GM10847 (cell line): ENCODE measurements around the gene KIR3DL3.

ENCODE experiments used
- POLR2A ChIP-seq: IDR thresholded peaks from 2 replicates; pipeline ENCODE4 v1.6.1; 2011; ENCODE audit not compliant: insufficient read length; ENCODE audit errors: extremely low read depth

KIR3DL3 gene

DNA sequence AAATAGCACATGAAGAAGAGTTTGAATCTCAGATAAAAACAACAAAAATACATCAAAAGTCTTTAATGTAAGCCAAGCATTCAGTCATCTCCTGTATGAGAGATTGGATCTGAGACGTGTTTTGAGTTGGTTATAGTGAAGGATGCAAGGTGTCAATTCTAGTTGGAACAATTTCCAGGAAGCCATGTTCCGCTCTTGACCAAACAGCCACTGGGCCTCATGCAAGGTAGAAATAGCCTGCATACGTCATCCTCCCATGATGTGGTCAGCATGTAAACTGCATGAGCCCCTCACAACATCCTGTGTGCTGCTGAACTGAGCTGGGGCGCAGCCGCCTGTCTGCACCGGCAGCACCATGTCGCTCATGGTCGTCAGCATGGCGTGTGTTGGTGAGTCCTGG is at the start of gene KIR3DL3:
KIR3DL3 (plus strand) TSS at position 301 of the 400 bp plus-strand sequence; CDS start at position 356, 55 bp downstream.
- no peak for TF ChIP-seq POLR2A

DNA sequence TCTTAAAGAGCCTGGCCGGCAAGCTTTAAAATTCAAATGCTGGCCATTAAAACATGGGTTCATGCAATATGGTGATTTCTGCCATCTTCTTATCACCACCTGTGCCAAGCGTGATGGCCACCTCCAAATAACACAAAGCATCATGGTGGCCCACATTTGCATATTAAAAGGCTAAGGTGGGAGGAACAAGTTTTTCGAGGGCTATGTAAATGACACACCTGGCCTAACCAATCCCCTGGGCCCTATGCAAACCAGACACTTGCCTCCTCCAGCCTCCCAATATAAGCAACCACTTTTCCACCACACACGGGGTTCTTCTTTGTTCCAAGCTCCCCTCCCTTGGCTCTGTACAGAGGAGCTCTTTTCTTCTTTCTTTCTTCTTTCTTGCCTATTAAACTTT is 47.0 kb upstream of the KIR3DL3 start:
- TF ChIP-seq POLR2A, result no peak

GRCh38 chr19:54682306-54682856 is 41.9 kb upstream of the KIR3DL3 start:
- TF ChIP-seq POLR2A, result no peak

GRCh38 chr19:54684527-54684926 is 39.7 kb upstream of the KIR3DL3 start:
- no peak for TF ChIP-seq POLR2A

DNA sequence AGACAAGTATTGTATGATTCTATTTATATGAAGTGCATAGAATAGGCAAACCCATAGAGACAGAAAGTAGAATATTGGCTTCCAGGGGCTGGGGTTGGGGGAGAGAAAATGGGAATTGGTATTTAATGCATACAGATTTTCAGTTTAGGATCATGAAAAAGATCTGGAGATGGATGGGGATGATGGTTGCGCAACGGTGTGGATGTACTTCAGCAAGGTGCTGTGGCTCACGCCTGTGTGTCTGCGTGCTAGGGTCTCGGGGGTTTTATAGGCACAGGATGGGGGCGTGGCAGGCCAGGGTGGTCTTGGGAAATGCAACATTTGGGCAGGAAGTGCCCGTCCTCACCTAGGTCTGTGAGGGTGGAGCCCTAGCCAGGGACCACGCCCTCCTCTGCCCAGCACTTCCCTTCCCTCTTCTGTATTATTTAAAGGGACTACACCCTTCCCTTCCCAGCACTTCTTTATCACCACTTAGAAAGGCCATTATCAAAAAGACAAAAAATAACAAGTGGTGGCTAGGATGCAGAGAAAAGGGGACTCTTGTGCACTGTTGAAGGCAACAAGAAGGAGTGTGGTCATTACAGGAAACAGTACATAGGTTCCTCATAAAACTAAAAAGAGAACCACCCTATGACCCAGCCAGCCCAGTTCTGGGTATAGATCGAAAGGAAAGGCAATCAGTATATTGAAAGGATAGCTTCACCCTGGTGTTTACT is 32.5 kb upstream of the KIR3DL3 start:
- TF ChIP-seq POLR2A, result no peak

GRCh38 chr19:54692298-54692615 is 32.0 kb upstream of the KIR3DL3 start:
- no peak for TF ChIP-seq POLR2A

GRCh38 chr19:54694648-54695047 is 29.6 kb upstream of the KIR3DL3 start:
- TF ChIP-seq POLR2A, result no peak

DNA sequence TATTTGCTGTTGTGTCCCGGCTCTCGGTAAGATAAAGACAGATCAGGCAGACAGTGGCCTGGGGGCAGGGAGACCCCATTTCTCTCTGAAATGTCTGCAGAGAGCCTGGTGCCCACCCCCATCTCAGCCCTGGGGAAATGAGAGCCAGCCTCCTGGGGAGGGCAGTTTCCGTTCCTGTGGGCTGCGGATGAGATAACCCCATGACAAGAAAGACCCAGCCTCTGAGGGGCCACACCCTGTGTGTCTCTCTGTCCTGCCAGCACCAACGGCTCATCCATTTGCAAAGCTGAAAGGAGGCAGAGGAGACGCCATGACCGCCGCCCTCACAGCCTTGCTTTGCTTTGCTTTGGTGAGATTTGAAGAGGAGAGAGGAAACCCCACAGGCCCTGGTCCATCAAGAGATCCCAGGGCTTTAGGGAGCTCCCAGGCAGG is 28.1 kb upstream of the KIR3DL3 start:
- no peak for TF ChIP-seq POLR2A

DNA sequence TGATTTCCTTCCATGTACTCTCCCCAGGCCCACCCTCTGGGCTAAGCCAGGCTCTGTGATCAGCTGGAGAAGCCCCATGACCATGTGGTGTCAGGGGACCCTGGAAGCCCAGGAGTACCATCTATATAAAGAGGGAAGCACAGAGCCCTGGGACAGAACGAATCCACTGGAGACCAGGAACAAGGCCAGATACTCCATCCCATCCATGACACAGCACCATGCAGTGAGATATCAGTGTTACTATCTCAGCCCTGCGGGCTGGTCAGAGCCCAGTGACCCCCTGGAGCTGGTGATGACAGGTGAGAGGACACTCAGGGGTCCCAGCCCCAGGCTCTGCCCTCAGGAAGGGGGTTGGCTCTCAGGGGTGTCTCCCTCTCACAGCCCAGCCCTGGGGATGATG is 27.5 kb upstream of the KIR3DL3 start:
- TF ChIP-seq POLR2A, result no peak

GRCh38 chr19:54704928-54705327 is 19.3 kb upstream of the KIR3DL3 start:
- no peak for TF ChIP-seq POLR2A

DNA sequence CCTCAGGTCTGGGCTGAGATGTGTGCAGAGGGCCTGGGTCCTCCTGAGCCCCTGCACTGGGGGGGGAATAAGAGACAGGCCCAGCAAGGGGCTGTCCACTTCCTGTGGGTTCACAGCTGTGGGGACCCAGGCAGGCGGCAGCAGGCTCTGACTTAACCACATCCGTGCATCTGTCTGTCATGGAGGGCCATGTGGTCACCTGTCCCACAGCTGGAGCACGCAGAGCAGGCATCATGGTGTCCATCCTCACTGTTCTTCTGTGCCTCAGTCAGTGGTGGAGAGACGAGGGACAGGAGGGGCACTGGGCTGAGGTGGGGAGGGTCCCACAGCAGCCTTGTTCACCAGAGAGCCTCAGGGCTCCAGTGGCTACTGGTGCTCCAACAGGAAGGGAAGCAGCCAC is 16.3 kb upstream of the KIR3DL3 start:
- TF ChIP-seq POLR2A, result no peak

GRCh38 chr19:54708781-54709180 is 15.5 kb upstream of the KIR3DL3 start:
- no peak for TF ChIP-seq POLR2A

DNA sequence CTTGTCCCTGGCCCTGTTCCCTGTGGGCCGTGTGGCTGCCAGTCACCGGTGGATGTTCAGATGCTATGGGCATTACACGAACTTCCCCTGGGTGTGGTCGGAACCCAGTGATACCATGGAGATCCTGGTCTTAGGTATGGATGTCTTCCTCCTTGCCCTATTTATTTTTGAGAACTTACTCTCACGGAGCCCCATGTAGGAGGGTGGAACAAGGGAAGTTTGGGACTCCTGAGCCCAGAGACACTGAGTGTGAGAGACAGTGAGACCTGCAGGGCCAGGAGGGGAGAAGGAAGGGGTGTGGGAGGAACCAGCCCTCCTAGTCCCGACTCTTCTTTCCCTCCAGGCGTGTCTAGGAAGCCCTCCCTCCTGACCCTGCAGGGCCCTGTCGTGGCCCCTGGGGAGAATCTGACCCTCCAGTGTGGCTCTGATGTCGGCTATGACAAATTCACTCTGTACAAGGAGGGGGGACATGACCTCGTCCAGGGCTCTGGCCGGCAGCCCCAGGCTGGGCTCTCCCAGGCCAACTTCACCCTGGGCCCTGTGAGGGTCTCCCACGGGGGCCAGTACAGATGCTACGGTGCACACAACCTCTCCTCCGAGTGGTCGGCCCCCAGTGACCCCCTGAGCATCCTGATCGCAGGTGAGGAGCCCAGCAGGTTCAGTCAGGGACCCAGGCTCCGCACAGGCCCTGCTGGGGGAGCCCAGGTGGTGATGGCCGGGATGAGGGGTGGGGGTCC is 14.9 kb upstream of the KIR3DL3 start:
- no peak for TF ChIP-seq POLR2A

DNA sequence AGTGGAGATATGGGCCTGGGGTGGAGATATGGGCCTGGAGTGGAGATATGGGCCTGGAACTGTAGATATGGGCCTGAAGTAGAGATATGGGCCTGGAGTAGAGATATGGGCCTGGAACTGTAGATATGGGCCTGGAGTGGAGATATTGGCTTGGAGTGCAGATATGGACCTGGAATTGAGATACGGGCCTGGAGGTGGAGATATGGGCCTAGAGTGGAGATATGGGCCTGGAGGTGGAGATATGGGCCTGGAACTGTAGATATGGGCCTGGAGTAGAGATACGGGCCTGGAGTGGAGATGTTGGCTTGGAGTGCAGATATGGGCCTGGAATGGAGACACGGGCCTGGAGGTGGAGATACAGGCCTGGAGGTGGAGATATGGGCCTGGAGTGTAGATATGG is 402 bp downstream of the KIR3DL3 start:
- TF ChIP-seq POLR2A, result no peak

- TF ChIP-seq POLR2A, result no peak
Observed at GRCh38 chr19:54725321-54725720, 1.1 kb downstream of the KIR3DL3 start.

DNA sequence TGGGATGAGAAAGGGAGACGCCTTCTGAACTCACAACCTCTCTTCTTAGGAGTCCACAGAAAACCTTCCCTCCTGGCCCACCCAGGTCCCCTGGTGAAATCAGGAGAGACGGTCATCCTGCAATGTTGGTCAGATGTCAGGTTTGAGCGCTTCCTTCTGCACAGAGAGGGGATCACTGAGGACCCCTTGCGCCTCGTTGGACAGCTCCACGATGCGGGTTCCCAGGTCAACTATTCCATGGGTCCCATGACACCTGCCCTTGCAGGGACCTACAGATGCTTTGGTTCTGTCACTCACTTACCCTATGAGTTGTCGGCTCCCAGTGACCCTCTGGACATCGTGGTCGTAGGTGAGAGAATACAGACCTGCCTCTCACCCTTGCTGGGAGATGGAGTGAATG is 3.3 kb downstream of the KIR3DL3 start:
- TF ChIP-seq POLR2A, result no peak

GRCh38 chr19:54728167-54728566 is 3.9 kb downstream of the KIR3DL3 start:
- TF ChIP-seq POLR2A, result no peak
